Activated naive CD8-positive, alpha-beta T cell (primary cell): ENCODE results near the gene MCUB.
A peak's percentile ranks its signal among the peaks of the same experiment; 100 is the strongest.

Experiments used
- H3K27ac Mint-ChIP-seq: one replicate; pipeline ENCODE4 v1.8.0; 2021; ENCODE audit warnings: mixed read lengths
- H3K27me3 Mint-ChIP-seq: one replicate; pipeline ENCODE4 v1.8.0; 2021; ENCODE audit warnings: mixed read lengths
- H3K36me3 Mint-ChIP-seq: one replicate; pipeline ENCODE4 v1.8.0; 2021; ENCODE audit warnings: mixed read lengths
- H3K4me1 Mint-ChIP-seq: one replicate; pipeline ENCODE4 v1.8.0; 2021; ENCODE audit warnings: low read depth, mixed read lengths
- H3K4me3 Mint-ChIP-seq: one replicate; pipeline ENCODE4 v1.8.0; 2021; ENCODE audit warnings: mild to moderate bottlenecking, mixed read lengths
- H3K9me3 Mint-ChIP-seq: one replicate; pipeline ENCODE4 v1.8.0; 2021; ENCODE audit warnings: low read depth, mixed read lengths

MCUB gene

GRCh38 chr4:109599046-109599652 is 39.1 kb downstream of the MCUB start:
- peak overlapping the region; percentile 66 for H3K4me3 Mint-ChIP-seq
- no peaks in the 10 kb centered on the region for H3K9me3 Mint-ChIP-seq
- no peaks in the 10 kb centered on the region for H3K27me3 Mint-ChIP-seq
- H3K36me3 Mint-ChIP-seq: peaks cover 5% of the 10 kb centered on the region
- peak overlapping the region; percentile 92 for H3K27ac Mint-ChIP-seq
- peaks cover 42% of the 10 kb centered on the region for H3K4me1 Mint-ChIP-seq

GRCh38 chr4:109600431-109600830 is 40.4 kb downstream of the MCUB start:
- peak overlapping the region; percentile 72 for H3K27ac Mint-ChIP-seq
- H3K4me3 Mint-ChIP-seq: peak overlapping the region; percentile 31
- H3K9me3 Mint-ChIP-seq: peaks cover 5% of the 10 kb centered on the region
- H3K27me3 Mint-ChIP-seq: no peaks in the 10 kb centered on the region
- H3K4me1 Mint-ChIP-seq: peaks cover 51% of the 10 kb centered on the region
- peaks cover 13% of the 10 kb centered on the region for H3K36me3 Mint-ChIP-seq

- peaks cover 57% of the 10 kb centered on the region for H3K4me1 Mint-ChIP-seq
These were observed 41.3 kb downstream of the MCUB start for GRCh38 chr4:109601336-109601735.

GRCh38 chr4:109607976-109608375 is 47.9 kb downstream of the MCUB start:
- H3K4me1 Mint-ChIP-seq: peaks cover 74% of the 10 kb centered on the region
- H3K27me3 Mint-ChIP-seq: no peaks in the 10 kb centered on the region
- H3K9me3 Mint-ChIP-seq: peaks cover 20% of the 10 kb centered on the region
- H3K36me3 Mint-ChIP-seq: peaks cover 35% of the 10 kb centered on the region
- H3K4me3 Mint-ChIP-seq: no peak overlapping the region
- H3K27ac Mint-ChIP-seq: no peak overlapping the region

More at GRCh38 chr4:109601336-109601735, 41.3 kb downstream of the MCUB start:
- Mint-ChIP-seq H3K27ac (peak overlapping the region; percentile 37), H3K4me3 (no peak overlapping the region), H3K36me3 (peaks cover 18% of the 10 kb centered on the region), H3K9me3 (peaks cover 12% of the 10 kb centered on the region), H3K27me3 (no peaks in the 10 kb centered on the region)

GRCh38 chr4:109608879-109609278 is 48.8 kb downstream of the MCUB start:
- H3K27ac Mint-ChIP-seq: peak overlapping the region; percentile 81
- H3K9me3 Mint-ChIP-seq: peaks cover 20% of the 10 kb centered on the region

GRCh38 chr4:109609431-109609830 is 49.4 kb downstream of the MCUB start:
- H3K4me3 Mint-ChIP-seq: no peak overlapping the region
- peak overlapping the region; percentile 81 for H3K27ac Mint-ChIP-seq
- H3K4me1 Mint-ChIP-seq: peaks cover 84% of the 10 kb centered on the region
- no peaks in the 10 kb centered on the region for H3K27me3 Mint-ChIP-seq
- H3K36me3 Mint-ChIP-seq: peaks cover 36% of the 10 kb centered on the region
- H3K9me3 Mint-ChIP-seq: peaks cover 20% of the 10 kb centered on the region

More at GRCh38 chr4:109608879-109609278, 48.8 kb downstream of the MCUB start:
- H3K4me1 Mint-ChIP-seq: peaks cover 80% of the 10 kb centered on the region
- no peaks in the 10 kb centered on the region for H3K27me3 Mint-ChIP-seq
- peaks cover 37% of the 10 kb centered on the region for H3K36me3 Mint-ChIP-seq
- H3K4me3 Mint-ChIP-seq: peak overlapping the region; percentile 62

- H3K36me3 Mint-ChIP-seq: peaks cover 30% of the 10 kb centered on the region
- no peak overlapping the region for H3K4me3 Mint-ChIP-seq
- peaks cover 15% of the 10 kb centered on the region for H3K9me3 Mint-ChIP-seq
- no peaks in the 10 kb centered on the region for H3K27me3 Mint-ChIP-seq
- peak overlapping the region; percentile 8 for H3K27ac Mint-ChIP-seq
- peaks cover 80% of the 10 kb centered on the region for H3K4me1 Mint-ChIP-seq
These were observed 50.4 kb downstream of the MCUB start for GRCh38 chr4:109610489-109610888.

GRCh38 chr4:109611045-109611646 is 51.1 kb downstream of the MCUB start:
- peaks cover 29% of the 10 kb centered on the region for H3K36me3 Mint-ChIP-seq
- peaks cover 81% of the 10 kb centered on the region for H3K4me1 Mint-ChIP-seq
- H3K4me3 Mint-ChIP-seq: no peak overlapping the region
- H3K27me3 Mint-ChIP-seq: no peaks in the 10 kb centered on the region
- peaks cover 11% of the 10 kb centered on the region for H3K9me3 Mint-ChIP-seq
- peak overlapping the region; percentile 46 for H3K27ac Mint-ChIP-seq

- peaks cover 80% of the 10 kb centered on the region for H3K4me1 Mint-ChIP-seq
- peaks cover 22% of the 10 kb centered on the region for H3K36me3 Mint-ChIP-seq
- no peaks in the 10 kb centered on the region for H3K9me3 Mint-ChIP-seq
- no peak overlapping the region for H3K4me3 Mint-ChIP-seq
- H3K27me3 Mint-ChIP-seq: no peaks in the 10 kb centered on the region
- no peak overlapping the region for H3K27ac Mint-ChIP-seq
These were observed 54.0 kb downstream of the MCUB start for GRCh38 chr4:109614015-109614414.

- Mint-ChIP-seq H3K9me3 (no peaks in the 10 kb centered on the region), H3K4me3 (no peak overlapping the region), H3K27me3 (no peaks in the 10 kb centered on the region), H3K4me1 (peaks cover 75% of the 10 kb centered on the region), H3K36me3 (peaks cover 21% of the 10 kb centered on the region), H3K27ac (no peak overlapping the region)
These were observed 54.4 kb downstream of the MCUB start for GRCh38 chr4:109614466-109614865.

GRCh38 chr4:109615742-109616141 is 55.7 kb downstream of the MCUB start:
- Mint-ChIP-seq H3K4me1 (peaks cover 72% of the 10 kb centered on the region), H3K36me3 (peaks cover 21% of the 10 kb centered on the region), H3K9me3 (no peaks in the 10 kb centered on the region), H3K4me3 (no peak overlapping the region), H3K27me3 (no peaks in the 10 kb centered on the region), H3K27ac (no peak overlapping the region)

GRCh38 chr4:109616243-109616642 is 56.2 kb downstream of the MCUB start:
- Mint-ChIP-seq H3K4me1 (peaks cover 69% of the 10 kb centered on the region), H3K9me3 (no peaks in the 10 kb centered on the region), H3K4me3 (no peak overlapping the region), H3K36me3 (peaks cover 21% of the 10 kb centered on the region), H3K27ac (peak overlapping the region; percentile 38), H3K27me3 (no peaks in the 10 kb centered on the region)

- H3K4me3 Mint-ChIP-seq: no peak overlapping the region
- peaks cover 62% of the 10 kb centered on the region for H3K4me1 Mint-ChIP-seq
- H3K9me3 Mint-ChIP-seq: no peaks in the 10 kb centered on the region
- H3K27me3 Mint-ChIP-seq: no peaks in the 10 kb centered on the region
- H3K36me3 Mint-ChIP-seq: peaks cover 18% of the 10 kb centered on the region
- H3K27ac Mint-ChIP-seq: no peak overlapping the region
These were observed 62.6 kb downstream of the MCUB start for GRCh38 chr4:109622626-109623025.

GRCh38 chr4:109624536-109624935 is 64.5 kb downstream of the MCUB start:
- H3K27ac Mint-ChIP-seq: peak overlapping the region; percentile 50
- no peaks in the 10 kb centered on the region for H3K9me3 Mint-ChIP-seq
- H3K4me3 Mint-ChIP-seq: no peak overlapping the region

GRCh38 chr4:109627361-109627760 is 67.3 kb downstream of the MCUB start:
- peaks cover 12% of the 10 kb centered on the region for H3K36me3 Mint-ChIP-seq
- no peak overlapping the region for H3K4me3 Mint-ChIP-seq
- H3K27ac Mint-ChIP-seq: peak overlapping the region; percentile 66
- H3K4me1 Mint-ChIP-seq: peaks cover 78% of the 10 kb centered on the region
- no peaks in the 10 kb centered on the region for H3K27me3 Mint-ChIP-seq
- no peaks in the 10 kb centered on the region for H3K9me3 Mint-ChIP-seq

More at GRCh38 chr4:109624536-109624935, 64.5 kb downstream of the MCUB start:
- Mint-ChIP-seq H3K36me3 (peaks cover 14% of the 10 kb centered on the region), H3K27me3 (no peaks in the 10 kb centered on the region), H3K4me1 (peaks cover 67% of the 10 kb centered on the region)

GRCh38 chr4:109629775-109630174 is 69.7 kb downstream of the MCUB start:
- no peaks in the 10 kb centered on the region for H3K9me3 Mint-ChIP-seq
- peaks cover 10% of the 10 kb centered on the region for H3K36me3 Mint-ChIP-seq
- H3K4me3 Mint-ChIP-seq: no peak overlapping the region
- no peaks in the 10 kb centered on the region for H3K27me3 Mint-ChIP-seq
- H3K27ac Mint-ChIP-seq: peak overlapping the region; percentile 46
- H3K4me1 Mint-ChIP-seq: peaks cover 71% of the 10 kb centered on the region
